GM21619 (cell line): ENCODE results near the gene CYP27C1.

ENCODE experiments used
- ATAC-seq: cut with Tn5 transposase; IDR thresholded peaks from one replicate; pipeline ENCODE4 v1.9.1; 2021; ENCODE audit not compliant: unreplicated experiment

The CYP27C1 gene

DNA sequence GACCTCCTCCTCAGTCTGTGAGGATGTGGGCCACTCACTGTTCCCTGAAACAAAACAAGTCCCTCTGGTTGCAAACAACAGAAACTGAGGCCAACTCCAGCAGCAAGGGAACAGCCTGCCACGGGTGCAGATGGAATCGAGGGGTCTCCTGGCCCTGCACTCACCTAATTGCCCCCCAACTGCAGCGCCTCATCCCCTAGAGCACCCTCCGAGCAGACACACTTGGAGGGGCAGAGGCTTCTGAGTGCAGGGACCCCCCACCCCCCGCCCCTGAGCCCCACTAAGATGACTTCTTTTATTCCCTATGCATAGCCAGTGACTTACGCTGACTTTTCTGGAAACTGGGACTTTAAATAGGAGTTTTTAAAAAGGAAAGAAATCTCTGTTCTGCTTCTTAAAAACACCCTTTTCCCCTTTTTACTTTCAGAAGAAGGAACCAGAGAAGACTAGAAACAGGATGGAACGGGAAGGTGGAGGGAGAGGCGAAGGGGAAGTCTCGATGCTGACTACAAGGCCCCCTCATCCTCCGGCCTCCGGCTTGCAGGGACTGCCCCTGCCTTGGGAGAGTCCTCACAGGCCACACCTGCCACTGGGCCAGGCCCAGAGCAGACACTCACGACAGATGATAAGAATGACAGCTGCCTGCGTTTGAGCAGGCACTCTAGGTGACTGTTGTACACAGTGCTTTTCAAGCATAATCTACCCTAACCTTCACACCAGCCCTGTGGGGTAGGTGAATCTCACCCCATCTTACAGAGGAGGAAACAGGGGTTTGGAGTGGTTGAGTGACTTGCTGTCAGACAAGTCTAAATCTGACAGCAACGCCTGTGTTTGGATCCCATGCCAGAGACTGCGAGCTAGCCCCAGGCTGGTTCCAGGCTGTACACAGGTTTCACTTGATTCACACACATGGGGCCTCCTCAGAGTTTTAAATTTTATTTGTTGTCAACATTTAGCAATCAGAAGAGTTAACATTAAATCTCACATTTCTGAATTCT is 85.0 kb downstream of the CYP27C1 start:
- ATAC-seq, result no peak

DNA sequence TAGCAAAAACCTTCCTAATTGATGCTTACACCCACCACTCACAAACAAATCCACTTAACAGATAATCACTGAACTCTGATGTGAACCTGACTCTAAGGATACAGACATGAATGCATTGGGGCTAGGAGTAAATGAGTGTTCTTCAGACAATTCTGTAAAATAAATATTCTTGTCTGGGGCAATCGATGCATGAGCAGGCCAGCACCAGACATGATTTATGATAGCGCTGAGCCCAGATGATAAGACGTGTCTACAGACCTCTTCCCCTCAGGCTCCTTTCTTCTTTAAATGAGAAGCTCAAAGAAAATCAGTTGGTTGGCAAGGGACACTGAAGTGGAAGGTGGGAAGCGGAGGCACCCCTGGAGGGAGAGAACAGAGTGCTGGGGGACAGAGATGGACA is 85.9 kb downstream of the CYP27C1 start:
- ATAC-seq, result no peak
